HepG2 (cell line): ENCODE results near the gene AK3. TPM values are rescaled to one million over a fixed set of nuclear protein-coding genes. Genes with fewer than 3 reads are reported as not detected.
A peak's percentile ranks its signal among the peaks of the same experiment; 100 is the strongest.

Source experiments
- CAMTA2 ChIP-seq: sonication (generic); formaldehyde crosslinking; IDR thresholded peaks from 2 replicates; pipeline ENCODE4 v1.4.0; 2020; ENCODE audit warnings: mild to moderate bottlenecking, missing genetic modification reagents, borderline replicate concordance
- DPF2 ChIP-seq: sonication (generic); formaldehyde crosslinking; IDR thresholded peaks from 2 replicates; pipeline ENCODE4 v1.4.0; 2020; ENCODE audit warnings: mild to moderate bottlenecking, low read depth, missing genetic modification reagents, borderline replicate concordance
- FOXP4 ChIP-seq: sonication (generic); formaldehyde crosslinking; IDR thresholded peaks from 2 replicates; pipeline ENCODE4 v1.4.0; 2020; ENCODE audit warnings: missing genetic modification reagents
- GPBP1L1 ChIP-seq: sonication (generic); formaldehyde crosslinking; IDR thresholded peaks from 2 replicates; pipeline ENCODE4 v1.5.0; 2020; ENCODE audit warnings: mild to moderate bottlenecking, missing genetic modification reagents
- HINFP ChIP-seq: sonication (generic); formaldehyde crosslinking; IDR thresholded peaks from 2 replicates; pipeline ENCODE4 v1.4.0; 2020; ENCODE audit warnings: low read depth, mild to moderate bottlenecking, missing genetic modification reagents
- NFKB2 ChIP-seq: sonication (generic); formaldehyde crosslinking; IDR thresholded peaks from 2 replicates; pipeline ENCODE4 v1.4.0; 2020; ENCODE audit warnings: missing genetic modification reagents, borderline replicate concordance
- RXRA ChIP-seq: sonication (generic); formaldehyde crosslinking; IDR thresholded peaks from 2 replicates; pipeline ENCODE4 v1.5.1; 2020; ENCODE audit warnings: missing genetic modification reagents
- SP5 ChIP-seq: IDR thresholded peaks from 2 replicates; pipeline ENCODE4 v1.6.1; 2016; ENCODE audit warnings: low read depth, borderline replicate concordance
- SPEN ChIP-seq: sonication (generic); formaldehyde crosslinking; IDR thresholded peaks from 2 replicates; pipeline ENCODE4 v1.5.1; 2020; ENCODE audit warnings: low read depth, mild to moderate bottlenecking, missing genetic modification reagents
- ZBTB42 ChIP-seq: sonication (generic); formaldehyde crosslinking; IDR thresholded peaks from 2 replicates; pipeline ENCODE4 v1.5.0; 2020; ENCODE audit warnings: mild to moderate bottlenecking, missing genetic modification reagents
- ZIK1 ChIP-seq: sonication (generic); formaldehyde crosslinking; IDR thresholded peaks from 2 replicates; pipeline ENCODE4 v1.5.0; 2020; ENCODE audit warnings: mild to moderate bottlenecking, low read depth, missing genetic modification reagents, borderline replicate concordance
- ZNF546 ChIP-seq: sonication (generic); formaldehyde crosslinking; conservative IDR thresholded peaks from 2 replicates; pipeline ENCODE4 v1.8.1; 2023; ENCODE audit warnings: mild to moderate bottlenecking, missing genetic modification reagents
- ZNF609 ChIP-seq: sonication (generic); formaldehyde crosslinking; IDR thresholded peaks from 2 replicates; pipeline ENCODE4 v1.4.0; 2020; ENCODE audit warnings: mild to moderate bottlenecking, missing genetic modification reagents, borderline replicate concordance
- ZNF773 ChIP-seq: sonication (generic); formaldehyde crosslinking; IDR thresholded peaks from 2 replicates; pipeline ENCODE4 v1.4.0; 2020; ENCODE audit warnings: missing genetic modification reagents, borderline replicate concordance
- polyA plus RNA-seq, 8 experiments: library from polyadenylated mRNA; depleted of rRNA in 3 of 8; stranded (reverse) in 7 of 8; unstranded in 1 of 8; fragments of >200 nt; fragmentation: Illumina TruSeq in 4 of 8; extraction: Trizol in 4 of 8; gene quantifications; 2 replicates each; pipeline versions ENCODE4 v1.2.1 to v1.2.3, GENCODE V29; 2011 to 2016; ENCODE audit warnings: low read depth in 4 of 8, missing spikeins in 1 of 8, mixed read lengths in 1 of 8; ENCODE audit not compliant: insufficient read depth in 1 of 8
- total RNA-seq, 5 experiments: library from RNA; depleted of rRNA; stranded (reverse); fragments of >200 nt; fragmentation: Illumina TruSeq; extraction: Trizol; gene quantifications; 2 replicates each; pipeline ENCODE4 v1.2.3, GENCODE V29; 2016; ENCODE audit warnings: low read depth in 1 of 5

Gene AK3
- total and polyA plus RNA-seq, 2 of the 13 experiments (the other 11 are each of a cell fraction or from before 2014, with no cell fraction given): 76.8 to 109 TPM

DNA sequence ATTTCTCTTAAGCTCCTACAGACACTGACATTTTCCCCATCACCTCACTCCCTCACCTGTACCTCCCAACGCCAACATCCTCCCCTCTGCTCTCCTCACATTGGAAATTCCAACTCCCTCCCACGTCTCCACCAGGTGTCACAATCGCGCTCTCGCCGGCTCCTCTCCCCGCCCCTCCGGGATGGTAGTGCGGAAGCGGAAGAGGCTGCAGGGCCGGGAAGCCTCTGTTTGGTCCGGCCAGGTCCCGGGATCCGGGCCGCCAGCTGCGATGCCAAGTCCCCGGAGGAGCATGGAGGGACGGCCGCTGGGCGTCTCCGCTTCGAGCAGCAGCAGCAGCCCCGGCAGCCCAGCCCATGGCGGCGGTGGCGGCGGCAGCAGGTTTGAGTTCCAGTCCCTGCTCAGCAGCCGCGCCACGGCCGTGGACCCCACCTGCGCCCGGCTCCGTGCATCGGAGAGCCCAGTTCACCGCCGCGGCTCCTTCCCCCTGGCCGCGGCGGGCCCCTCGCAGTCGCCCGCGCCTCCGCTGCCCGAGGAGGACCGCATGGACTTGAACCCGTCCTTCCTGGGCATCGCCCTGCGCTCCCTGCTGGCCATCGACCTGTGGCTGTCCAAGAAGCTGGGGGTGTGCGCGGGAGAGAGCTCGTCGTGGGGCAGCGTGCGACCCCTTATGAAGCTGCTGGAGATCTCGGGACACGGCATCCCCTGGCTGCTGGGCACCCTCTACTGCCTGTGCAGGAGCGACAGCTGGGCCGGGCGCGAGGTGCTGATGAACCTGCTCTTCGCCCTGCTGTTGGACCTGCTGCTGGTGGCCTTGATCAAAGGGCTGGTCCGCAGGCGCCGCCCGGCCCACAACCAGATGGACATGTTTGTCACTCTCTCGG, 78.7 kb downstream of the AK3 start, which contains the start of gene PLPP6 (continued):
- TF ChIP-seq ZIK1 (CRISPR knock-in tag): peak; percentile 73; the same call in 1 of the 2 replicates
- peak; percentile 56; the same call in 1 of the 2 replicates for TF ChIP-seq ZBTB42 (CRISPR knock-in tag)
- TF ChIP-seq SP5 (CRISPR knock-in tag): peak; percentile 85
- TF ChIP-seq GPBP1L1 (CRISPR knock-in tag): no peak
- TF ChIP-seq FOXP4 (CRISPR knock-in tag): peak; percentile 52
- peak; percentile 90 for TF ChIP-seq NFKB2 (CRISPR knock-in tag)
- peak; percentile 39; the same call in 1 of the 2 replicates for TF ChIP-seq RXRA (CRISPR knock-in tag)
- peak; percentile 71; the same call in 1 of the 2 replicates for TF ChIP-seq ZNF546 (CRISPR knock-in tag)
- peak; percentile 24; the same call in 1 of the 2 replicates for TF ChIP-seq CAMTA2 (CRISPR knock-in tag)
- TF ChIP-seq SPEN (CRISPR knock-in tag): peak; percentile 79
- TF ChIP-seq DPF2 (CRISPR knock-in tag): no peak
- TF ChIP-seq ZNF609 (CRISPR knock-in tag): peak; percentile 37; the same call in 1 of the 2 replicates
- peak; percentile 26; the same call in 1 of the 2 replicates for TF ChIP-seq ZNF773 (CRISPR knock-in tag)
- no peak; the same call in 1 of the 2 replicates for TF ChIP-seq HINFP (CRISPR knock-in tag)
